Activated naive CD4-positive, alpha-beta T cell treated with anti-CD3 and anti-CD28 coated beads, Interleukin-2, amount 50 U/mL, for 24 hours (primary cell): ENCODE results near the gene VWF.
"Not testable (repeated sequence)": the region's sequence is repeated elsewhere in the genome, so short reads cannot be mapped to it uniquely, and the experiment has no call there.

Experiments used
- H3K27ac Mint-ChIP-seq: one replicate; pipeline ENCODE4 v1.8.0; 2021; ENCODE audit warnings: mild to moderate bottlenecking, mixed read lengths
- H3K27me3 Mint-ChIP-seq: one replicate; pipeline ENCODE4 v1.8.0; 2021; ENCODE audit warnings: mixed read lengths
- H3K36me3 Mint-ChIP-seq: one replicate; pipeline ENCODE4 v1.8.0; 2021; ENCODE audit warnings: mixed read lengths
- H3K4me1 Mint-ChIP-seq: one replicate; pipeline ENCODE4 v1.8.0; 2021; ENCODE audit warnings: mixed read lengths
- H3K4me3 Mint-ChIP-seq: one replicate; pipeline ENCODE4 v1.8.0; 2021; ENCODE audit warnings: mild to moderate bottlenecking, mixed read lengths
- H3K9me3 Mint-ChIP-seq: one replicate; pipeline ENCODE4 v1.8.0; 2021; ENCODE audit warnings: mixed read lengths

VWF gene

GRCh38 chr12:6029401-6029800, 95.1 kb downstream of the VWF start:
- H3K36me3 Mint-ChIP-seq = no peaks in the 10 kb centered on the region
- H3K9me3 Mint-ChIP-seq = no peaks in the 10 kb centered on the region
- H3K27ac Mint-ChIP-seq = no peak overlapping the region
- no peak overlapping the region for H3K4me3 Mint-ChIP-seq
- H3K27me3 Mint-ChIP-seq = no peaks in the 10 kb centered on the region
- no peaks in the 10 kb centered on the region for H3K4me1 Mint-ChIP-seq

- Mint-ChIP-seq H3K4me3 (no peak overlapping the region), H3K4me1 (no peaks in the 10 kb centered on the region), H3K9me3 (no peaks in the 10 kb centered on the region), H3K36me3 (no peaks in the 10 kb centered on the region), H3K27ac (no peak overlapping the region), H3K27me3 (no peaks in the 10 kb centered on the region)
These were observed 97.5 kb downstream of the VWF start for GRCh38 chr12:6026998-6027397.

GRCh38 chr12:6025703-6026298, 98.7 kb downstream of the VWF start:
- H3K27ac Mint-ChIP-seq, H3K4me1 Mint-ChIP-seq, H3K36me3 Mint-ChIP-seq, H3K4me3 Mint-ChIP-seq, H3K9me3 Mint-ChIP-seq, H3K27me3 Mint-ChIP-seq: not testable (repeated sequence)

- not testable (repeated sequence) for H3K4me3 Mint-ChIP-seq, H3K27me3 Mint-ChIP-seq, H3K36me3 Mint-ChIP-seq, H3K27ac Mint-ChIP-seq, H3K9me3 Mint-ChIP-seq, H3K4me1 Mint-ChIP-seq
These were observed 100.4 kb downstream of the VWF start for GRCh38 chr12:6024066-6024465.

GRCh38 chr12:6020930-6021329, 103.5 kb downstream of the VWF start:
- Mint-ChIP-seq H3K4me3 (no peak overlapping the region), H3K27ac (no peak overlapping the region)

GRCh38 chr12:6020511-6020910, 104.0 kb downstream of the VWF start:
- H3K9me3 Mint-ChIP-seq, H3K4me1 Mint-ChIP-seq, H3K4me3 Mint-ChIP-seq, H3K36me3 Mint-ChIP-seq, H3K27ac Mint-ChIP-seq, H3K27me3 Mint-ChIP-seq: not testable (repeated sequence)

More at GRCh38 chr12:6020930-6021329, 103.5 kb downstream of the VWF start:
- Mint-ChIP-seq H3K36me3 (no peaks in the 10 kb centered on the region), H3K4me1 (no peaks in the 10 kb centered on the region), H3K9me3 (no peaks in the 10 kb centered on the region), H3K27me3 (no peaks in the 10 kb centered on the region)

GRCh38 chr12:6019256-6019655, 105.2 kb downstream of the VWF start:
- not testable (repeated sequence) for H3K4me3 Mint-ChIP-seq, H3K27me3 Mint-ChIP-seq, H3K36me3 Mint-ChIP-seq, H3K4me1 Mint-ChIP-seq, H3K9me3 Mint-ChIP-seq, H3K27ac Mint-ChIP-seq

GRCh38 chr12:6018265-6018664, 106.2 kb downstream of the VWF start:
- Mint-ChIP-seq H3K36me3 (no peaks in the 10 kb centered on the region), H3K27ac (no peak overlapping the region), H3K4me1 (no peaks in the 10 kb centered on the region), H3K4me3 (no peak overlapping the region), H3K27me3 (no peaks in the 10 kb centered on the region), H3K9me3 (no peaks in the 10 kb centered on the region)

- H3K36me3 Mint-ChIP-seq = no peaks in the 10 kb centered on the region
- no peaks in the 10 kb centered on the region for H3K9me3 Mint-ChIP-seq
- no peaks in the 10 kb centered on the region for H3K4me1 Mint-ChIP-seq
- no peaks in the 10 kb centered on the region for H3K27me3 Mint-ChIP-seq
- H3K4me3 Mint-ChIP-seq = no peak overlapping the region
- H3K27ac Mint-ChIP-seq = no peak overlapping the region
These were observed 107.7 kb downstream of the VWF start for GRCh38 chr12:6016756-6017155.

GRCh38 chr12:6016004-6016403, 108.5 kb downstream of the VWF start:
- not testable (repeated sequence) for H3K27me3 Mint-ChIP-seq, H3K27ac Mint-ChIP-seq, H3K4me1 Mint-ChIP-seq, H3K36me3 Mint-ChIP-seq, H3K4me3 Mint-ChIP-seq, H3K9me3 Mint-ChIP-seq

- not testable (repeated sequence) for H3K27ac Mint-ChIP-seq, H3K4me3 Mint-ChIP-seq, H3K27me3 Mint-ChIP-seq, H3K9me3 Mint-ChIP-seq, H3K4me1 Mint-ChIP-seq, H3K36me3 Mint-ChIP-seq
These were observed 109.2 kb downstream of the VWF start for GRCh38 chr12:6015271-6015670.

GRCh38 chr12:6010631-6011350, 113.7 kb downstream of the VWF start:
- H3K36me3 Mint-ChIP-seq, H3K27me3 Mint-ChIP-seq, H3K4me1 Mint-ChIP-seq, H3K9me3 Mint-ChIP-seq, H3K4me3 Mint-ChIP-seq, H3K27ac Mint-ChIP-seq: not testable (repeated sequence)

GRCh38 chr12:5997260-5997659, 127.2 kb downstream of the VWF start:
- H3K27me3 Mint-ChIP-seq = peaks cover 23% of the 10 kb centered on the region

GRCh38 chr12:5996459-5996858, 128.0 kb downstream of the VWF start:
- Mint-ChIP-seq H3K27me3 (peaks cover 20% of the 10 kb centered on the region), H3K4me1 (no peaks in the 10 kb centered on the region), H3K27ac (no peak overlapping the region), H3K9me3 (no peaks in the 10 kb centered on the region), H3K4me3 (no peak overlapping the region), H3K36me3 (no peaks in the 10 kb centered on the region)

More at GRCh38 chr12:5997260-5997659, 127.2 kb downstream of the VWF start:
- Mint-ChIP-seq H3K4me3 (no peak overlapping the region), H3K27ac (no peak overlapping the region), H3K36me3 (no peaks in the 10 kb centered on the region), H3K4me1 (no peaks in the 10 kb centered on the region), H3K9me3 (no peaks in the 10 kb centered on the region)

- Mint-ChIP-seq H3K9me3 (no peaks in the 10 kb centered on the region), H3K27ac (no peak overlapping the region), H3K4me3 (no peak overlapping the region), H3K36me3 (no peaks in the 10 kb centered on the region), H3K27me3 (no peaks in the 10 kb centered on the region), H3K4me1 (no peaks in the 10 kb centered on the region)
These were observed 134.8 kb downstream of the VWF start for GRCh38 chr12:5989621-5990020.

- H3K4me1 Mint-ChIP-seq = no peaks in the 10 kb centered on the region
- no peaks in the 10 kb centered on the region for H3K27me3 Mint-ChIP-seq
- H3K27ac Mint-ChIP-seq = no peak overlapping the region
- no peak overlapping the region for H3K4me3 Mint-ChIP-seq
- H3K36me3 Mint-ChIP-seq = no peaks in the 10 kb centered on the region
- no peaks in the 10 kb centered on the region for H3K9me3 Mint-ChIP-seq
These were observed 135.8 kb downstream of the VWF start for GRCh38 chr12:5988659-5989116.

GRCh38 chr12:5988088-5988487, 136.4 kb downstream of the VWF start:
- H3K27me3 Mint-ChIP-seq = no peaks in the 10 kb centered on the region
- no peaks in the 10 kb centered on the region for H3K9me3 Mint-ChIP-seq
- H3K4me3 Mint-ChIP-seq = no peak overlapping the region
- no peaks in the 10 kb centered on the region for H3K36me3 Mint-ChIP-seq
- no peaks in the 10 kb centered on the region for H3K4me1 Mint-ChIP-seq
- no peak overlapping the region for H3K27ac Mint-ChIP-seq
